ENCODE results near the gene RHOBTB3.

The RHOBTB3 gene

GRCh38 chr5:95794070-95794516, 63.0 kb downstream of the RHOBTB3 start:
- no peak for TF ChIP-seq CTCF (IDR thresholded peaks at IDR 0.05)
- H3K27ac ChIP-seq, result no peak overlapping the region
- no peak for DNase-seq (ENCODE audit: low spot score)
- no peak overlapping the region for H3K4me3 ChIP-seq

GRCh38 chr5:95797301-95797700, 66.2 kb downstream of the RHOBTB3 start:
- H3K27ac ChIP-seq, result no peak overlapping the region
- DNase-seq (ENCODE audit: low spot score), result no peak
- TF ChIP-seq CTCF (IDR thresholded peaks at IDR 0.05), result no peak

GRCh38 chr5:95798048-95798447, 66.9 kb downstream of the RHOBTB3 start:
- TF ChIP-seq CTCF (IDR thresholded peaks at IDR 0.05), result no peak
- Histone ChIP-seq H3K27ac (no peak overlapping the region), H3K4me3 (no peak overlapping the region)
- DNase-seq (ENCODE audit: low spot score), result no peak

More at GRCh38 chr5:95797301-95797700, 66.2 kb downstream of the RHOBTB3 start:
- no peak overlapping the region for H3K4me3 ChIP-seq

GRCh38 chr5:95798545-95798944, 67.4 kb downstream of the RHOBTB3 start:
- H3K4me3 ChIP-seq, result no peak overlapping the region
- no peak overlapping the region for H3K27ac ChIP-seq
- no peak for DNase-seq (ENCODE audit: low spot score)
- no peak for TF ChIP-seq CTCF (IDR thresholded peaks at IDR 0.05)

GRCh38 chr5:95799191-95799835, 68.2 kb downstream of the RHOBTB3 start:
- Histone ChIP-seq H3K4me3 (no peak overlapping the region), H3K27ac (no peak overlapping the region)
- TF ChIP-seq CTCF (IDR thresholded peaks at IDR 0.05), result no peak
- DNase-seq (ENCODE audit: low spot score), result no peak

- H3K27ac ChIP-seq, result no peak overlapping the region
- no peak for TF ChIP-seq CTCF (IDR thresholded peaks at IDR 0.05)
Observed at GRCh38 chr5:95800553-95800952, 69.4 kb downstream of the RHOBTB3 start.

GRCh38 chr5:95801532-95801931, 70.4 kb downstream of the RHOBTB3 start:
- H3K4me3 ChIP-seq, result no peak overlapping the region
- no peak for DNase-seq (ENCODE audit: low spot score)
- no peak for TF ChIP-seq CTCF (IDR thresholded peaks at IDR 0.05)
- no peak overlapping the region for H3K27ac ChIP-seq

More at GRCh38 chr5:95800553-95800952, 69.4 kb downstream of the RHOBTB3 start:
- no peak for DNase-seq (ENCODE audit: low spot score)
- no peak overlapping the region for H3K4me3 ChIP-seq
